Loucy (cell line): Measurements from ENCODE around the gene ITGA2.

Experiments
- EZH2phosphoT487 ChIP-seq: fragments of 200-600 bp; IDR thresholded peaks from 2 replicates; pipeline ENCODE4 v1.6.1; 2018; ENCODE audit warnings: antibody characterized with exemption, mild to moderate bottlenecking, moderate library complexity, borderline replicate concordance
- TF ChIP-seq, protein P1 (sequence below): fragments of 200-600 bp; sonication (generic); conservative IDR thresholded peaks from 2 replicates; pipeline ENCODE4 v1.5.1; 2014; ENCODE audit warnings: mild to moderate bottlenecking, antibody characterized with exemption, low read length

DNA sequence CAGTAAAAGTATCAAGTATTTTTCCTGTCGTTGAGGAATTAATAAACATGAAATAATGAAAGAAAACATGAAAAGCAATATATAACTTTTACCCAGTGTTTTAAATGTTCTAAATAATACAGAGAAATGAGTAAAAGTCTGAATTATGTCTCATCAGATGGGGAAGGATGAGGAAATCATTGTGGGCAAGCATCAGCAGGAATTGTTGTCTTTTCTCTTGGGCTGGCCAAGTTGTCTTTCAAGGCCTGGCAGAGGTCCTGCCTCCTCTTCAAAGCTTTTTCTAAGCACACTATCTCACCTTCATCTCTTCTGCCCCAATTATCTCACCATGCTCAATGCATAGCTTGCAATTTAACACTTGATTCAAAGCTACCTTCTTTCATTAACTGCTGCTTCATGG is 78.5 kb downstream of the ITGA2 start:
- TF ChIP-seq, protein P1, sequence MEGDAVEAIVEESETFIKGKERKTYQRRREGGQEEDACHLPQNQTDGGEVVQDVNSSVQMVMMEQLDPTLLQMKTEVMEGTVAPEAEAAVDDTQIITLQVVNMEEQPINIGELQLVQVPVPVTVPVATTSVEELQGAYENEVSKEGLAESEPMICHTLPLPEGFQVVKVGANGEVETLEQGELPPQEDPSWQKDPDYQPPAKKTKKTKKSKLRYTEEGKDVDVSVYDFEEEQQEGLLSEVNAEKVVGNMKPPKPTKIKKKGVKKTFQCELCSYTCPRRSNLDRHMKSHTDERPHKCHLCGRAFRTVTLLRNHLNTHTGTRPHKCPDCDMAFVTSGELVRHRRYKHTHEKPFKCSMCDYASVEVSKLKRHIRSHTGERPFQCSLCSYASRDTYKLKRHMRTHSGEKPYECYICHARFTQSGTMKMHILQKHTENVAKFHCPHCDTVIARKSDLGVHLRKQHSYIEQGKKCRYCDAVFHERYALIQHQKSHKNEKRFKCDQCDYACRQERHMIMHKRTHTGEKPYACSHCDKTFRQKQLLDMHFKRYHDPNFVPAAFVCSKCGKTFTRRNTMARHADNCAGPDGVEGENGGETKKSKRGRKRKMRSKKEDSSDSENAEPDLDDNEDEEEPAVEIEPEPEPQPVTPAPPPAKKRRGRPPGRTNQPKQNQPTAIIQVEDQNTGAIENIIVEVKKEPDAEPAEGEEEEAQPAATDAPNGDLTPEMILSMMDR, result no peak
- no peak for TF ChIP-seq EZH2phosphoT487
